ENCODE data around the gene NTRK3.

Gene NTRK3

GRCh38 chr15:88256279-88257230, at the start of gene NTRK3:
Gene NTRK3, minus strand, starts transcription at chr15:88256739. Its CDS starts 586 bp downstream, at chr15:88256153.
- no peak for DNase-seq

DNA sequence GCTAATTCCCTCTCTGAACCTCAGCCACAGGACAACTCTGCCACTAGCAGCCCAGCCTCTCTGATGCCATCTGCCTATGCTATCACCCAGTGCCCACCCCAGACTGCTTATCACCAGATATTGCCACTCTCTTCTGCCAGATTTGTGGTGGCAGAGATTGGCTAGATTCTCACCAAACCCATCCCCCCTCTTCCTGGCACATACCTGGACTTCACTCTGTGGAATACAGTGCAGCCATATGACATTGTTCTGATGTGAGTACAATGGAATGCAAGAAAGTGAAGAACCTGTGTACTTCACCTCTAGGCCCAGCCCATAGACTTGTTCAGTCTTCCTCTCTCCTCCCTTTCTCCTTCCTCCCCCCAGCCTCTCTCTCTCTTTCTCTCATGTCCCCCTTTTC, 46.9 kb upstream of the NTRK3 start:
- DNase-seq, result no peak

GRCh38 chr15:88302373-88302772, 45.8 kb upstream of the NTRK3 start:
- DNase-seq, result no peak

GRCh38 chr15:88301311-88301710, 44.8 kb upstream of the NTRK3 start:
- no peak for DNase-seq

DNA sequence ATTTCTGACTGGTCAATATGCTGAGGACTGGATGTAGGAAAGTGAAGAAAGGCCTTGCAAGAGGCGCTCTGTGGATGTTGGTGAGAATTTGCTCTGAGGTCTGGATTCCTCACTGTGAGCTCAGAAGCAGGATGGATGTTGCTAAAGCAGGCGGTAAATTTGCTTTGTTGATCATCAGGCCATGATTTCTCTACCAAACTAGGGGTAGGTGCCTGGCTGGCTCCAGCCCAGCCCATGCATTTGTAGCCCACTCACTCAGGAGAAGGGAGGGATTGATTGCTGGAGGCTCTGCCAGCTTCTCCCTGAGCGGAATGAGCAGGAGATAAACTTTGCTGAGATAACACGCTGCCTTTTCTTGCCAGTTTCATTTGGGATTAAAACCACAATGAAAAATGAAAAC, 44.3 kb upstream of the NTRK3 start:
- no peak for DNase-seq

- DNase-seq, result no peak
These were observed 43.5 kb upstream of the NTRK3 start for GRCh38 chr15:88300089-88300488.

DNA sequence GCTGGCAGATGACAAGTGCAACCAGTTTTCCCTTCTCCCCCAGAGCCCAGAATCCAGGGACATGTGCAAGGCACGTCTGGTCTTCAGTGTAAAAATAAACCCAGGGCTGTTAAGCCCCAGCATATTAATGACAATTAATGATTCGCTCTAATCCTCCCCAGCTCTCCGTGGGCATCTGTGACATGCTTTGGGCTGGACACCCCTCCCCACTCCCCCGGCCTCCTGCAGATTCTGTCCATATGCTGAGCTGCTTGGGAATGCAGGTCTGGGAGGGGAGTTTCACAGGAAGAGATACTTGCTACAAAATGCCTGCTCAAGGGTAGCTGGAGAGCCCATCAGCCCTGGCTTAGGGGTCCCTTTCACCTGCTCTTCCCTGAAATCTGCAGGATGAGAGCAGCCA, 43.0 kb upstream of the NTRK3 start:
- no peak for DNase-seq

- no peak for DNase-seq
These were observed 32.1 kb upstream of the NTRK3 start for GRCh38 chr15:88288661-88289060.

GRCh38 chr15:88288206-88288605, 31.7 kb upstream of the NTRK3 start:
- DNase-seq, result no peak

- DNase-seq, result no peak
These were observed 27.9 kb upstream of the NTRK3 start for GRCh38 chr15:88284318-88284998.

GRCh38 chr15:88282614-88283013, 26.1 kb upstream of the NTRK3 start:
- DNase-seq, result no peak

DNA sequence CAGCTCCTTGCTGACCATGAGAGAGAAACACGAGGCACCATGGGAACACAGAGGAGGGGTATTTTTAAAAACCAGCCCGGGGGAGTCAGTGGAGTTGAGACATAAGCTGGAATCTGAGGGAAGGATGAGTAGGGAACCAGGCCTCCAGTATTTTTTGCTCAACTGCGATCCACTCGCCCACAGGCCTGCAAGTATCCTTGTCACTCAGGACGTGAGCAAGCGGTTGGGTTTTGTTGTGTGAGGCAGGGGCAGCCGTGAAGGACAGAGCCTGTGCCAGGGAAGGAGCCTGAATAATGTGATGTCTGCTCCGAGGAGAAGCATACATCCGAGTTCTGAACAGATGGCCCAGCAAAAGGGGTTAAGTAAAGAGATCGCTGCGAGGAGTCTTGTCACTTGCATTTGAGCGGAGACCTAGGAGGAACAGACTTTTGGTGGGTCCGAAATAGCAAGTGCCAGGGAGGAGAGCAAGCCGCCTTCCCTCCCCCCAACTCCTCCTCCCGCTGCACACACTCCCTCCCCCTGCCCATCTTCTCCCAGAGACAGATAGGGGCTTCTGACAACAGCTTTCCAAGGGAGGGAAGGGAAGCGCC, 20.4 kb upstream of the NTRK3 start:
- no peak for DNase-seq

DNA sequence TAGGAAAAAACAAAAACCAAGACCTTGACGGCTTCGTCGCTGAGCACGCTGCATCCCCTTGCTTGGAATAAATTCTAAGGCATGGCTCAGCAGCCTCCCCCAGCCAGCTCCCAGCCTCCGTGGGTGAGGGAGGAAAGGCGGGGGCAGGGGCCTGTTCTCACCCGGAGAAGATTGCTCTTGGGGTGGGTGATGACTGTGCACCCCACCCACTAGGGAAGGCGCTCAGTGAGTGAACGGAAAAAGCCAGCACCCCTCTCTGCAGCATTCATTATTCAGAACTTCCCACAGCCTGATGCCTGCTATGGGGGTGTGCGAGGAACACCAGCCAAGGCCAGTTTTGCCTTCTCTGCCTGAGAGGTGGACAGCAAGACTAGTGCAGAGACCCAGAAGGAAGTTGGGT, 19.3 kb upstream of the NTRK3 start:
- DNase-seq, result no peak

DNA sequence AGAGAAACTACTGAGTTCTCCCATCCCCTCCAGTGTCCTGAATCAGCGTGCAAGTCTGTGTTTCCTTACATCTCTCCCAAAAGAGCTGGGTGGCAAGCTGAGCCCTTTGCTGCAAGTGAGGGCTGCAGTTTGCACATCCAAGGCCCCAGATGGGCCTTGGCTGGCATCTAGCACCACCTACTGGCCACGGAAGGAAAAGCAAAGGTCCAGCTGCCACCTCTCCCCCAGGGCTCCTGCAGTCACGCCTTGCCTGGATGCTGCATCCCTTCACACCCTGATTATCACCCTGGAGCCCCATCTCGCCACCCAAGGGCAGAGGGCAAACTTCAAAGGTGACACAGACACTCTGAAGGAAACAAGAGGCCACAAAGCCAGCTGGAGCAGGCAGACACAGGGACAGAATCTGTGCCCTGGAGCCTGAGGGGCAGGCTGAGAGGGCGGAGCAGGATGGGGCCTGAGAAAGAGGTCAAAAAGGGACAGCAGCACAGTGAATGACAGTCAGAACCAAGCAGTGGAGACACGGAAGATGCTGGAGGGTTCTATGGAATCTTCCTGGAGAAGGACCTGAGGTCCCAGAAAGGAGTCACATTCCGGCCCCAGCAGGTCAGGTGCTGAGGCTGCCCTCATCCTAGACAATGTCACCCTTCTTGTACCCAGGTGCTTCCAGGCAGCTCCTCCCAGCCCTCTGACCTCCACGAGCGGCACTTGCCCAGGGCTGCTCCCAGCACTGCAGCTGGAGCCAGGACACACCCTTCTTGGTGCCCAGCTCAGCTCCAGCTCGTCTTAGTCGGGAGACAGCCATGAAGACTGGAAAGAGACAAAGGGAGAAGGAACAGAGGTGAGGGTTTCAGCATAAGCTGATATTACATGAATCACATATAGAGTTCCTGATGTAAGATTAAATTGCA, 18.3 kb upstream of the NTRK3 start:
- DNase-seq, result peak; percentile 44

DNA sequence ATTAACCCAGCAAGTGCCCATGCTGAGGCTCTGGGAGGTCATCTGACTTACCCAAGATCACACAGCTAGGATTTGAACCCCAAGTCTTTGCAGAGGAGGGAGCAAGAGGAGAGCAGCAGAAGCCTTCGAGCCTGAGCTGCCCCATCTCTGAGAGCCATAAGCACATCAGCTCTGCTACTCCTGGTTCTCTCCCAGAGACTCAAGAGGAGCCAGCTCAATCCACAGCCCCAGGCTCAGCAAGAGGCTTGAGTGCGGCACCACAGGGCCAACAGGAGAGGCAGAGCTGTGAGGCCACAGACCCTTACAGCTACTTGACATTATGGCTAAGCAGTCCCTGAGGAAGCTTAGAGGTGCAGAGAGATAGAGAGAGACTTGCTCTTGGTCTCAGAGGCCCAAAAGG, 15.9 kb upstream of the NTRK3 start:
- DNase-seq, result no peak

DNA sequence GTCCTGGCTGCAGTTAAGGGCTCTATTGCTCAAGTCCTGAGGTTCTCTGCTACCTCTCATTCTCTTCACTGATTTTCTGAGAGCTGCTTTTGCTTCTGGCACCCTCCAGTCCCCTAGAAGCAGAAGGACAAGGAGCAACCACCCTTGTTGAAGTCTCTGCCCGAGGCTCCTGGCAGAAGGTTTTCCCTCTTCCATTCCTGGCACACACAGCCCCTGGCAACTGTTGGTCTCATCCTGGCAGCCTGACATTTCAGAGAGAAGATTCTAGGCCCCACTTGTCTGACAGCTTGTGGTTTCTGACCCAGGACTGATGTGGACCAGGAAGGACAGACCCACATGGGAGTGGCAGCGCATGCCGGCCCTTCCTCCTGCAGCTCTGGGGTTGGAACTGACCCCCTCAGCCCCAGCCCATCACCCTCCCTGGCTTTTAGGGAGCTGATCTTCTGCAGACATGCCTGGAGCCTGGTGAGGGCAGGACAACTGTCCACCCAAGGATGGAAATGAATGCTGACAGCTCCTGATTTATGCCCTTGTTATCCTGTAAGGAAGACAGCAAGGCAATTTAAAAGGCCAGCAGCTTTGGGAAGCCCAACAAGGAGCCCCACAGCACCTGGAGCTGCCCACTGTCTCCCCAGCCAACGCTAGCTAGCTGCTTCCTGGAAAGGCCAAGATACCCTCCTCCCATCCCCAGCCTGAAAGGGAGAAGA, 13.0 kb upstream of the NTRK3 start:
- no peak for DNase-seq

DNA sequence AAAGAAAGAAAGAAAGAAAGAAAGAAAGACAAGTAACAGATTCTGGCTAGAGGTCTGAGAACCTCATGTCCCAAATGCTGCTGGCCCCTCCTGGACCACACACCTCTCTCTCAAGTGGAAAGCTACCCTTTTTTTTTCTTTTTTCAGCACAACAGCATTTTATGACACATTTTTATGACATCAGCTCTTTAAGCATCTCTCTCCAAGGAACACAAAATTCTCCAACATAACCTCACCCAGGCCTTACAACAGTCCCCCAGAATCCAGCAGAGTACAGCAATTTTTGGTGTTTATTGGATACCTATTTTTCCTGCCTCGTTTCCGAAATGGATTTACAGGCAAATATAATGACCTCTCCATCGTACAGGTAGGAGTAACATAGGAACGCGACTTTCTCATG, 11.2 kb upstream of the NTRK3 start:
- DNase-seq, result no peak

- no peak for DNase-seq
These were observed 9.6 kb upstream of the NTRK3 start for GRCh38 chr15:88266170-88266569.

DNA sequence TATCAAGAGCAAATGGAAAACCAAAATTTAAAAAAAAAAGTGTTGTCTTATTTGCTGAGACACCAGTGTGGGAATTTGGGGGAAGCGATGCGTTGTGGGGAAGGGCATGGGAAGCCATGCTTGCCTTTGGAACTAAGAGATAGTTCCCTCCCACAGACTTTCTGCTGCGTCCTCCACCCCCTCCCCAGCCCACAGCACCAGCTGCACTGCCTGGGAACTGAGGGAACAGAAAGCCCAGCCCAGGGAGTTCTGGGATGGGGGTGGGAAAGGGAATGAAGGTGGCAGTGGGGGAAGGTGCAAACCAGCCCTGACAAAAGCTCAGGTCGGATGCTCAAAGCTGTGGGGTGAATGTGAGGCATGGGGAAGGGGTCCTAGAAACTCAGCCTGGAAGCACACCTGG, 8.1 kb upstream of the NTRK3 start:
- DNase-seq, result no peak

DNA sequence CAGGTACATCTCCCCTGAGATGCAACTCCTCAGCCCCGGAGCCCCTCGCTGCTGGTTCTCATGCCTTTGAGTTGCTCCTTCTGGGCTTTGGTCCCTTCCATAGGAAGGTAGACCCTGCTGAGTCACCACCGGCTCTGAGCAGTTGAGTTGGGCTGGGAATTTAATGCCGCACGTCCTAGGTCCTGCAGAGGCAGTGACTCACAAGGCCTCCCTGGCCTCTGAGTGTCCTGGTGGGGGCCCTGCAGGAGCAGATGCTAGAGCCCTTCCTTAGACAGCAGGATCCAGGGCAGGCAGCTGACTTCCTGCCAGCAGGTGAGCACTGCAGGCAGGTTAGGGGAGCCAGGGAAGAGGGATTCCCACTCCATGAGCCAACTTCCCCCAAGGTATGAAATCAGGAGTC, 5.5 kb upstream of the NTRK3 start:
- no peak for DNase-seq

DNA sequence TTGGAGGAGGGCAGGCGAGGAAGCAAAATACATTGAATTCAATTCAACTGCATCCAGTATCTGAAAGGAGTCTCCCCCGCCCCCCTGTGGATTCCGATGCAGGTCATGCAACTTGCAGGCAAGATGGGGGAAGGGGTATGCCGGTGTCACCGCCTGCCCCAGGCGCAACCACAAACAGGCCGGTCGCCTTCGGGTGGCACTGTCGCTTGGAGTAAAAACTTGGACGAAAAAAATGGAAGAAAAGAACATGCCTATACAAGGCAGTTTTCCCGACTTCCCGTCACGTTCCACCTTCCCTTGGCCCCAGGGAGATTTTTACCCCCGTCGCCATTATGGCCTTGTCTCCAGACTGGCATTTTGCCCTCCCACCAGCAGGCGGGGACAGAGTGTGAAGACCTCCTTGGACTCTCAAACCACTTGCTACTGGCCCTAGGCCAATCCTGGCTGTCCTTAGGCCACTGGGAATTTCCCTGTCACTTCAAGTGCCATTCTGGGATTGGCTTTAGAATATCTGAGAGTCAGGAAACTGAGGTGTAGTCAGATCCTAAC, 1.6 kb upstream of the NTRK3 start:
- DNase-seq, result peak; percentile 14
